ENCODE data around the gene RPA1.
A peak's percentile ranks its signal among the peaks of the same experiment; 100 is the strongest.

Gene RPA1

DNA sequence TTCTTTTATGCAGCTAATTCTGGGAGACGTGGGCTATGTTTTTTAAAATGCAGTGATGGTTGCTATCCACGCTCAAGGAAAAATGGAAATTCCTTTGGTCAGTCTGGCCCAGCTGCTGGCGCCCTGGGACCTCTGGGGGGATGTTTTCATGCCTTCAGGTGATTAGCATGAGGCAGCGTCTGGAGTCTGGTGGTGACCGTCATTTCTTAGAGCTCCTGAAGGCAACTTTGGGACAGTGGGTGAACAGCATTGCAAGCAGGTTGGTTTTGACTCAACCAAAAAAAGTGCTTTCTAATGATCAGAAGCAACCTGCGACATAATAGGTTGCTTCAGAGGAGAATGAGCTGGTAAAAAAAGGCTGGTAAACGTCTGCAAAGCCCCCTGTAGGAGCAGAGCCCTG lies 82.3 kb downstream of the RPA1 start:
- no peak for DNase-seq

DNA sequence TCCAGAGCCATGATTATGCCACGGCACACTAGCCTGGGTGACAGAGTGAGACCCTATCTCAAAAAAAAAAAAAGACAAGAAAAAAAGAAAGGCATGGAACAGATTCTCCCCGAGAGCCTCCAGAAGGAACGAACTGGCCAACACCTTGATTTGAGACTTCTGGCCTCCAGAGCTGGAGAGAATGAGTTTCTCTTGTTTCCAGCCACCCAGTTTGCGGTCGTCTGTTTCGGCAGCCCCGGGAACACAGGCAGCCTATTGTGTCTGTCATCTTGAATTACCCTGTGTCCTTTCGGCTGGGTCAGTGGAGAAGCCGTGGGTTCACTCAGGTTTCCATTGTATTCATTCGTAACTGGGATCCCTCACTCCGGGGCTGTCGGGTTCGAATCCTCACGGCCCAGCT lies 83.9 kb downstream of the RPA1 start:
- DNase-seq: no peak

DNA sequence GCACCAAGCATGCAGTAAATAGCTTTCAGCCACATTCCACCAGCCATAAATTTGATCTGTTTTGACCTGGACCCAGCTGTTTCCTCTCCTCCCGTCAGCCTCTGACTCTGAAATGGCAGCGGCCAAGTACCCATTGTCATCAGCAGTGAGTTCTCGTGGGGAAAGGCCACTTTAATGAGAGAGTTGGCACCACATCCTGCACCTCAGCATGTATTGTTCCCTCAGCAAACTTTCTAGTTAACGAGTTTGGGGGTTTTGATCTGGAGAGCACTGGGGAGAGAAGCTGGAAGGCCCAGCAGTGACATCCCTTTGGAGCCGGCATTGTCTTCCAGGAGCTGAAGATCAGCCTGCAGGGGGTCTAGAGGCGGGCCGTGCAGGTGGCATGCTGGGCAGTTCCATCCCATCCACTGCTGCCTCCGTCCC lies 84.9 kb downstream of the RPA1 start:
- no peak for DNase-seq

DNA sequence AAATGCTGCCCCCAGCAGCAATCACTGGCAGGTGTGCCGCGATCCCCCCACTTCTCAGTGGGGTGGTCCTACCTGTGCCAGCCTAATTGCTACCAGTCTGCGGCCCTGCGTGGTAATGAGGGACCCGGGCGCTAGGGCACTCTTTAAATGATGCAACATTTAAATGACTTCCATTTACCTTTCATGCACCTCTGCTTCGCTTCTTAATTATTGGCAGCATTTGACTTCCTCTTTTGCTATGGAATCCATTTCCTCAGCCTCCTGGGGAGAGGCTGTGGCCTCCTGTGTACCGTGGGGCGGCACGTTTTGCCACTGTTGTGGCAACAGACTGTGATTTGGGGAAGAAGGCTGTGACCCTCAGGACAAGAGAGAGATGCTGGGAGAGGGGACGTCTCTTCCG lies 86.1 kb downstream of the RPA1 start:
- DNase-seq: peak; percentile 45

DNA sequence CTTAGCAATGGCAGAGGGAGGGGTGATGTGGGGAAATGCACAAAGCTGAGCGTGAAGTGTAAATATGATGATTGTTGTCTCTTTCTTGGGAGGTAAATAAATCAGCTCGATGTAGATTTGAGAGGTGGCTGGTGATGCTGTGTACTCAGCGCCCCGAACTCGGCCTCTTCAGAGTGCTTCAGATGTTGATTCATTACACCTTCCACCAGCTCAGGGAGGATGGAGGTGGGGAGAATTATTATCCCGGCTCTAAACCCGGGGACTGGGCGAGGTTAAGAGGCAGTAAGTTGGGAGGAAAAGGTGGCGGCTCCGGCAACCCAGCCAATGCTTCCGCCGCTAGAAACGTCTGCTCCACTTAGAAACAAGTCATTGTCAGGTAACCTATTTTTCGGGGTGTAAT lies 86.5 kb downstream of the RPA1 start:
- DNase-seq: peak; percentile 45

DNA sequence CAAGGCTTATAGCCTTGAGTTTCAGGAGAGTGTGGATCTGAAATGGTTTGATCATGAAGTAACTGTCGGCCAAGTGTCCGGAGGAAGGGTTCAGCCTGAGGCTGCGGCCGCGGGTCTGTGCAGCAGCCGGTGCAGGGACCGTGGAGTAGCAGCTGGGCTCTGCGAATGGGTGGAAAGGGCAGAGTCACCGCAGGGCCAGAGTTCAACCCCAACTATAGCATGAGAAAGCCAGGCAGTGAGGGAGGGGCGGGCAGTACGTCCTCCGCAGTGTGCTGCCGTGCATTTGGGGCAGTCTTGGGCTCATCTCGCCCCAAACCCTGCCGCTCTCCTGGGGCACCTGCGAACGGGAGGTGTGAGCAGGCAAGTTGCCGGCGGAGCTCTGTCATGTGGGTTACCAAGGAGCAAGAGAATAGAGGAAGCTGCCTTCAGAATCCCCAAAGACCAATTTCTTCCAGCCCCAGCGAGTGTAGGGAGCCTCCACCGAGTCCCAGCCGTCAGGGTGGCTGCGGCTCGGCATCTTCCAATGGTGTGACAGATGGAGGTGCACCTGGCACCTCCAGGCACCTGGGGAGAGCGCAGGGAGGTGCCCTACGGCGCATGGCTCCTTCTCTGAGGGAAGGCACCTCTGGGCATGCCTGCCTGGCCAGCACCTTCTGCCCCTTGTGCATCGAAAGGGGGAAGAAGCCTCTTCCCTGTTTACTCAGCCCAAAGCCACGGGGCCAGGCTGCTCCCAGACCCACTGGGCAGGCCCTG lies 87.3 kb downstream of the RPA1 start:
- DNase-seq: no peak

DNA sequence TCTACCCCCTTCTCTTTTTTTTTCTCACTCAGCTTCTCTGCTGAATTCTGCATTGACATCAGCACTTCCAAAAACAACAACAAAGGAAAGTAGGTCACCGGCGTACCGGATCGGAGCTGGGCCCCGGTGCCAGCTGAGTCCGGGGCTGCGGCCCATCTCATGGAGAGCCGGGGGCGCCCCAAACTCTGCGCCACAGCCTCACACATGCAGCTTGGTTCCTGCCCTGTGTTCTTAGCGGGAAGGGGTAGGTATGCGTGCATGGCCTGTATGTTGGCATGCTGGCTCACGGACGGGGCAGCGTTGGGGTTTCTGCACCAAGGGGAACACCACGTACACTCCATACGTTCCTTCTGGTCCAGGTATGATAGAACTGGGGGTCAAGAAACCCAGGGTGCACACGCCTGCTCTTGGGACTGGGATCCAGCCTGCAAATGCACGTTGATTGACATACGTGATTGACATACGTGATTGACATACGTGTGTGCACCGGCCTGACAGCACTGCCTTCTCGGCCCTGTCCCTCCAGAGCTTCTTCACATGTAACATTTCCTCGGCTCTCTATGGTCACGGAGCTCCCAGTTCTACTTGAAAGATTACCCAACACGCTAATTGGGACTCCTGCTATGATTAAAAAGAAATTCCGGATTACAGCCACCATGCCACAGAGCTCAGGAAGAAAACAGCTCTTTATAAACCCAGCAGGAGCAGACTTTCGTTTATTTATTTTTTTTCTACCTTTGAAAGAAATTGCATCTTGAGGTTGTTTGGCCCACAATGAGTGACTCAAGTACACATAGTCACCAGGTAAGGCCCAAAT lies 88.7 kb downstream of the RPA1 start:
- no peak for DNase-seq

DNA sequence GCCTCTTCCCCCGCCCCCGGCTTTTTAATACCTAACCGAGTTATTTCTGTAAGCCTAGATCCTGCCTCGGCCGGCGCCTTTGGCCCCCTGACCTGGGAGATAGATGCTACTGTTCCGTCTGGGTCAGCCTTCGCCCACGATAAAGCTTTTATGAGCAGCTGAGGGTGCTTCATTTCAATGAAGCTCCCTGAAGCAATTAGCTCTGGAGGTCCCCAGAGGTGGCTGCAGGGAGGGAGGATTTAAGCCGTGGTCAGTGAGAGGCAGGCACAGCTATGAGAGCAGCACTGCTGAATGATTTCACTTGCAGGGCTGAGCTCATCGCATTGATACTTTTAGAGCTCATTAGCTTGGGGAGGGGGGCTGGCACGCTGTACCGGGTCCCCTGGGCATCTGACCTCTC lies 89.4 kb downstream of the RPA1 start:
- no peak for DNase-seq

DNA sequence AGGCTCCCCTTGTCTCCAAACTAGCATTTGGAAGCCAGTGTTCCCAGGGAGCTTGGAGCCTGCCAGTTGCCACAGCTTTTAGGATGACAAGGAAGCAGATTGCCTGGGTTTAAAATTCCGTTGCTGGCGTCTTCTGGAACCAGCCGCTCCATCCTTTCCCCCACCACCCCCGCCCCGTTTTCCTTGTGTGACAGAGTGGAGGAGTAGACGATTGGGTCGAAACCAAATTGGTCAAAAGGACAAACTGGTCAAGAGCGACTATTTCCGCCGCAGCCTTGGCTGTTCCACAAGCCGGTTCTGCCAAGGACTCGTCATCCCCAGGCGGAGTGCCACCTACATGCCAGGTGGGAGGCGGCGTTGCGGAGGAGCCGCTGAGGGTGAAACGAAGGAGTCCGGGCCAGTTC lies 91.1 kb downstream of the RPA1 start:
- DNase-seq: peak; percentile 27

DNA sequence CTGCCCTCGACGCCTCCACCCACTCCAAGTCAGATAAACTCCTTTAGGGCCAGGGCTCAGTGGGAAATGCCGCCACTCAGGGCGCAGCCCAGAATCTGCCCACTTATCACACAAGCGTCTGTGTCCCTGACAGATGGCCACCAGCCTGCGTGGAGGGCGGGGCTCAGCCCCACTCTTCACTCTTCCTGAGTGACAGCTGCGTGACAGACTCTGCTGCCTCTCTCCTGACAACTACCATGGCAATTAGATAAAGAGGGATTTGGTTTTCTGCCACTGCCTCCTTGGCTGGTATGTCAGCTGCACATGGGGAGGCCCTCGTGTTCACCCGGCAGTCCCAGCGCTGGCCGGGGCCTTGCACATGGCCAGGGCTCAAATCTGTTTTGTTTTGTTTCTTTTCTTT lies 99.2 kb downstream of the RPA1 start:
- peak; percentile 47 for DNase-seq

DNA sequence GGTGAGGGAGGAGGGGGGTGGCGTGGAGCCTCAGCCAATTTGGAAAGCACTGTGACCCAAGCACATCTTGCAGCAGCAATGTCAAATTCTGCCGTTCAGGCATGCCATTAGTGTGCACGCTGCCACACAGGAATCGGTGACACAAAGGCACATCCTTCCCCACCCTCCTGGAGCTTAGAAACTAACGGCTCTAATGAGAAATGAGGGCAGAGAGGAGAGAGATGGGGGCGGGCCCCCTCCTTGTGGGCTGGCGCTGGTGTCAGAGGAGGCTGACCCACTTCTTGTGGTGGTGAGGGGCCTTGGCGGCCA lies 100.5 kb downstream of the RPA1 start:
- DNase-seq: no peak

DNA sequence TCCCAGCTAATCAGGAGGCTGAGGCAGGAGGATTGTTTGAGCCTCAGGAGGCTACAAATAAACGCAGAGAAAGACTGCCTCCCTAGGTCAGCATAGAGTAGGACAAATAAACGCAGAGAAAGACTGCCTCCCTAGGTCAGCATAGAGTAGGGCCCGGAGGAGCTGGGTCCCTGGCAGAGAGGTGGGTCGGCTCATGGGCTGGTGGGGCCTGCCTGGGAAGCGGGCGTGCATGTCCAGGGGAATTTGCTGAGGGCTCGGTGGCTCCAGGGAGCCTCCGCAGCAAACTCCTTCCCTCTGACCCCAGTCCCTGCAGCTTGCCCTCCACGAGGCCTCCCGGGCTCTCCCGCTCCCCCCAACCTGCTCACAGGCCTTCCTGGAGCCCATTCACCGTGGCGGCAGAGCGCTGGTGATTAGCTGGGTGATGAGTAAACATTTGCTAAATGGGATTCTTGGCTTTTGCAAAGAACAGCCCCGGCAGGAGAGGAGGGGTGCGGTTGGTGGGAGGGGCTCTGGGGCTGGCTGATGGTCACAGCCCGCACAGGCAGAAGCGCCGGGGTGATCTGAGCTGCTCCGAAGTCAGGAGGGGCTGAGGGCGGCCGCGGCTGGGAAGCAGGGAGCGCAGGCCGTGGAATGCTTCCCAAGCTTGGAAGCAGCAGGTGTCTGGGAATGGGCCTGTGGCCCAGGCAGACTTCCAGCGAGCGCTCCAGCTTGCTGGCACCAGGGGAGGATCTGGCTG lies 102.2 kb downstream of the RPA1 start:
- peak; percentile 27 for DNase-seq

DNA sequence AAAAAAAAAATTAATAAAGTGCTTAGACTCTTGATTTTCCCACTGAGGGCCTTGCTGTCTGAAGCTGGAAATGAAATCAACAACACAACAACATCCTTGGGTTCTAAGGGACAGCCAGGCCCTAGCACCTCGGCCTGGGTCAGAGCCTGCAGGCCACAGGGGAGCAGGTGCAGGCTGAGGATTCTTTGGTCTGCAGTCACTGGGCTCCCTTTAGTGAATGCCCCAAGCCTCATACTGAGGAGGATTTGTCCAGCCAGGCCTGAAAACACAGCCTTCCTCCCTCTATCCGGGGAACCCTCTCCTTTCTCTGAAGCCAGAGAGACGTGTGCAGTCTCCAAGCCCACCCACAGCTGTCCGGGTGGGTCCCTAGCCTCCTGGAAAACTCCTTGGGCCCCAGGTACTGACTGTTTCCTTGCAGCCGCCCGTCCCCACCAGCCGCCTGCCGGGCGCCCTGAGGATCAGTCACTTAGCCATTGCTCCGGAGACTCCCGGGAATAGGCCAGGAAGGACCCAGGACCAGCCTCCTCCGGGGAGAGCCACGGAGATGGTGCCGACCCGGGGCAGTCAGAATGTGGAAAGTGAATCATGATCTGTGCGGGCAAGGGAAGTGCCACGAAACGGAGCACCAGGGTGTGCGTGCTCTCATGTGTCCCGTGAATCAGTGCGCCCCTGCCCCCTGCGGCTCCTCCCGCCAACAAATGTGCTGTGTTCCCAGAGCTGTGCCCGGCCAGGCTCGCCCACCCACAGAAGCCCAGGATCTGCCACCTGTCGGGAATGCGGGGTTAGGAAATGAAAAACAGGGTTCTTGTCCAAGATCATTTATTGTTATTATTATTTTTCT lies 104.3 kb downstream of the RPA1 start:
- no peak for DNase-seq

DNA sequence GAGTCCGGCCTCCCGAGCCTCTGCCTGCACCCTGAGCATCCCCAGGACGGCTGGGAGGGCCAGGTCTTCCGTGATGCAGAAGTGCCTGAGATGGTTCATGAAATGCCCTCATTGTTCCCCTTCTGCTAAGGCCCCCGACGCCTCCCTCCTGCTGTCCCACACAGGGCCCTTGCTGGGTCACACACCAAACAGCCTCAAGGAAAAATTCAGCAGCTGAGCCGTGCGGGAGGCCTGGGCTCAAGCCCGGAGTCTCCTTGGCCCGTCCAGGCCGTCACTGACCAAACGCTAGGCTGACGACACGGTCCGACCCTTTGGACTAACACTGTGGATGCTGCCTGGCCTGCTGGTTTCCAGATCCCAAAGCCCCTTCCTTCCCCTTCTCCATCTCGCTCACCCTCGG lies 105.1 kb downstream of the RPA1 start:
- no peak for DNase-seq

DNA sequence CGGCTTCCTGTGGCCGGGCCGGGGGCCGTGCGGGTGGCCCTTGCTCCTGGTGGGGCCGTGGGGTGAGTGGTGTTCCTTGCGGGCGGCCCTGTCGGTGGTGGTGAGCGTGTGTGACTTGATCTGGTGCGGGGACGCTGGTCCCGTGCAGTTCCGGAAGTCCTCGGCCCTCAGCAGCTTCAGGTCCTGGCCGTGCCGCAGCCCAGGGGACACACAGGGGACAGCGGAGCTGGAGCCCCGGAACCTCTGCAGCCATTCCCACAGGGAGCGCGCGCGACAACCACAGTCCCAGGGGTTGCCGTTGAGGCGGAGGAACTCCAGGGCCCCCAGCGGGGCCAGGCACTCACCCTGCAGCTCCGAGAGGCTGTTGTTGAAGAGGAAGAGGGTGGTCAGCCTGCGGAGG lies 107.0 kb downstream of the RPA1 start:
- DNase-seq: no peak

DNA sequence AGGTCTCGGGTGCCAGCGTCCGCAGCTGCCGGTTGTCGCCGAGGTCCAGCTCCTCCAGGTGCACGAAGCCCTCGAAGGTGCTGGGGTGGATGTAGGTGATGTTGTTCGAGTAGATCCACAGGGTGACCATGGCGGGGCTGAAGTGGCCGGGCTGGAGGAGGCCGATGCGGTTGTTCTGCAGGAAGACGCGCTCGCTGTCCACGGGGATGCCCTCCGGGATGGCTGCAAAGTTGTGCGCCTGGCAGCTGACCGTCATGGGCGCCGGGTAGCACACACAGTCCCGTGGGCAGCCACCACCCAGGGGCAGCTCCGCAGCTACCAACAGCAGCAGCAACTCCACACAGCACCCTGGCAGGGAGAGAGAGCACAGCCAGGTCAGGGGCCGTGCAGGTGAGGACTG lies 107.7 kb downstream of the RPA1 start:
- DNase-seq: no peak

DNA sequence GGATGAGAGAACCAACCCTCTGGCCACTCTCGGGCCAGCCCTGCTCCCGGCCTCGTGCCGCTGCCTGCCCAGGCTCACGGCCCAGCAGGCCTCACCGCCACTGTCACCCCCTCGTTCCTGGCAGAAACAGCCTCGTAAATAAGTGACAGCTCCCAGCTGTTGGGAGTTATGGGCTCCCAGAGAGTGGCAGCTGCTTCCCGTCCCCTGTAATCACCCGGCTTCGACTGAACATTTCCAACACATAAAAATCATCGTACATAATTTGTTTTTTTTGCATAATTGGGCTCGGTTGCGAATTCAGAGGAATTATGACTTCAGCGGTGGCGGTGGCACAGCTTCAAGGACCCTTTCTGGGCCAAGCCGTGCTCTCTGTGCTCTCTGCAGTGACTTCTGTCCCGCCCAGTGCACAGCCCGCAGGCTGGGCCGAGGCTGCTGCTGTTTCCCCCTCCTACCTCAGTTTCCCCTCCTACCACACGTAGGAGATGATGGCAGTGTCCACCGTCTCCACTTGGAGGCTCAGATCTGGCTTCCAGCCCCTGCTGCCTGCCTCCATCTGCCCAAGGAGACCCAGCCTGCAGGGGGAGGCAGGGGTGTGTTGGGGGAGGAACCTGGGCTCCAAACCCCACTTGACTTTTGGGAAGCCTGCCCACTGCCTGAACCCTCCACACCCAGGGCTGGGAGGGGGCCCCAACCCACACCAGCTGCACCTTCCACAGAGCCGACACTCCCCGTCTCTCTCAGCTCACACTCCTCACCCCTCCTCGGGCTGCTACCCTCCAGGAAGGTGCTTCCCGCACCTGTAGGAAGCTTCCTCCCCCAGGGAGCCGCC lies 110.4 kb downstream of the RPA1 start:
- no peak for DNase-seq

DNA sequence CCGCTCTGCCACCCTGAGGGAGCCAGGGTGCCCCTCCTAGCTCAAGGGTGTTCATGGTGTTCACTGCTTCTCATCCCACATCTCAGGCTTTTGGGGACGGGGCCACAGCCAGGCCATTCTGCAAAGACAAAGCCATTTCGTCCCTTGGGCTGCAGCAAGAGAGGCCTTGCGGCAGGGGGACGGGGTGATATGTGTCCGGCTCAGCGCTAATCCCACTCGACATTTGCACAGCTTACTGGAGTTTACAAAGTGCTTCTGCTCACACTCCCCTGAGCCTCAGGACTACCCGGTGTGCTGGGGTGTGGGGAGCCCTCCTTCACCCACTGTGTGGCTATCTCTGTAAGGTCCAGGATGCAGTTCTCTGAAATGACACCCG lies 111.0 kb downstream of the RPA1 start:
- no peak for DNase-seq

DNA sequence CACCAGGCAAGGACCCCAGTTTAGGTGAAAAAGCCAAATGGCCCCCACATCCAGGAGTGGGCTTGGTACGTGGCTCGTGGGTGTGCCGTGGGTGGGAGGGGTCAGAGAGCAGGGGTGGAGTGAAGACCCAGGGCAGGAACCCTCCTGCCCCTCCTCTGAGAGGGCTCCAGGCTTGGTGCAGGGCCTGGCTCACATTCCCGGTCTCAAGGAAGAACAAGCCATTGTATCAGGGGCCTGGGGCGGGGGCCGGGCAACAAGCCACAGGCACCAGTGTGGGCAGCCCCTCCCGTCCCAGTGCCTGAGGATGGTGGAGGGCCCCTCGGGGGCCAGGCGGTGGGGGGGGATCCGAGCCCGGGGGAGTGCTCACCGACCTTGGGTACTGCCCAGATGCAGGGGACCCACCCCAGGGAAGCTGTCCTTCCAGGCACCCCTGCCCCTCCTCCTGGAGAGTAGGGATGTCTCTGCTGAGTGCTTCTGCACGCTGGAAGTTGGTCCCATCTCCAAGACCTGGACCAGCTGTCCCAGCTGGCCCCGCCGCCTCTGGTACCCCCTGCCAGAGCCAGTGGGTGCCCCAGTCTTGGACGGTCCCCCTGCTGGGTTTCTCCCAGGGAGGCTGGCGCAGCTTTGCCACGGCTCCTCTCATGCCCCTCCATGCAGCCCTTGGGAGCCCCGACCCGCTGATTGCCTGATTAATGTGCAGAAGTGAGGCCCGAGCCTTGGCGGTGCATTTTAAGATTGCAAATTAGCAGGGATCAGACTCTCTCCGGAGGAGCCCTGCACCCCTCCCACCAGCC lies 111.7 kb downstream of the RPA1 start:
- no peak for DNase-seq

DNA sequence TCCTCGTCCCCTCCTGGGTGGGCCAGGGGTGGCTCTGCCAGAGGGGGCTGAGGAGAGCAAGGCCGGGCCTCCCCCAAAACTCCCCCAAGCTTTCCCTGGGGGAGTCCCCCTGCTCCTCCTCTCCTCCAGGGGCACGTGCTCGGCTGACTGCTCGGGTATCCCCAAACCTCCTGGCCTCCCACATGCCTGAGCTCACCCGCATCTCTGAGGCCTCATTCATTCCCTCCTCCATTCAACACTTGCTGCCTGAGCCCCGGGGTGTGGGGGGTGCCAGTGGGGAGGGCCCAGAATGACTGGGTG lies 112.2 kb downstream of the RPA1 start:
- DNase-seq: no peak

DNA sequence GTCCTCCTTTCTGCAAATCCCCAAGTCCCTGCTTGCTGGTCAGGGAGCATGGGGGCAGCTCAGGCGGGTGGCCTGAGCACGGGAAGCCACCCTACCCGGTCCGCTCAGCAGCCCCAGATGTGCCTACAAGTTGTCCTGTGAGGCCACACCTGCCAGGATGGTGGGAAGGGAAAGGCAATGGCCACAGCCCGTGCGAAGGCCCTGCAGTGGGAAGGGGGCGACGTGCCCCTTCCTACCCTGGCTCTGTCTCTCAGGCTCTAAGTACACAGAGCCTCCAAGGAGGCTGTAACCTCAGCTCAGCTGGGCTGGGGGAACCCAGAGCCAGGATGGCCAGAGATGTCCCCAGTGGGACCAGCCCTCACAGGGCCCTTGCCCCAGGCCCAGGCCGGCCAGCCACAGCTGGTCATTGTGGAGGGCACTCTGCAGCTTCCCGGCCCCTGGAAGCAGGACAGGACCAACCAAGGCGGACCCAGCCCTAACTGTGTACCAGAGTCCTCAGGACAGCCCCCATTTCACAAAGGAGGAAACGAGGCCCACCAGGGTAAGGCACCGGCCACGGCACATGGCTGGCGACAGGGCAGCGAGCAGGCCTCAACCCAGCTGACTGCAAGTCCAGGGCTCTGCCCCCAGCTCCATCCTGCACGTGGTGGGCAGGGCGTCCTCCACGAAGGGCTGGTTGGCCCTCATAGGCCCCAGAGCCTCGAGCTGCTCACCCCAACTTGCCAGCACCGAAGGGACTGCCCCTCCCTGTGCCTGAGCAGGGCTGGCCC lies 113.0 kb downstream of the RPA1 start:
- DNase-seq: no peak
